H9 (cell line): ENCODE data around the gene MT1M. TPM values are rescaled to one million over a fixed set of nuclear protein-coding genes. Genes with fewer than 3 reads are reported as not detected.

Experiments
- DNase-seq: peaks from one replicate; pipeline ENCODE4 v3.0.0-alpha.2; 2017
- H2AFZ ChIP-seq: one replicate; pipeline ENCODE4 v1.6.1; 2013; ENCODE audit warnings: mild to moderate bottlenecking, low read length, control low read depth, moderate library complexity
- H2AK5ac ChIP-seq: 2 replicates; pipeline ENCODE4 v1.6.1; 2013; ENCODE audit warnings: low read length, control low read depth, mixed read lengths; ENCODE audit not compliant: insufficient read length
- H2BK120ac ChIP-seq: one replicate; pipeline ENCODE4 v1.6.1; 2013; ENCODE audit warnings: low read depth, mild to moderate bottlenecking, low read length, control low read depth, inconsistent platforms; ENCODE audit not compliant: poor library complexity, severe bottlenecking
- H2BK12ac ChIP-seq: 2 replicates; pipeline ENCODE4 v1.6.1; 2013; ENCODE audit warnings: low read length, control low read depth, mixed read lengths, low read depth; ENCODE audit not compliant: insufficient read length
- H2BK15ac ChIP-seq: 2 replicates; pipeline ENCODE4 v1.6.1; 2013; ENCODE audit warnings: low read depth, low read length, control low read depth
- H2BK20ac ChIP-seq: one replicate; pipeline ENCODE4 v1.6.1; 2013; ENCODE audit warnings: low read depth, mild to moderate bottlenecking, low read length, control low read depth, inconsistent platforms; ENCODE audit not compliant: poor library complexity, severe bottlenecking
- H2BK5ac ChIP-seq: 2 replicates; pipeline ENCODE4 v1.6.1; 2013; ENCODE audit warnings: low read length, control low read depth, mixed read lengths; ENCODE audit not compliant: insufficient read length
- H3K14ac ChIP-seq: 2 replicates; pipeline ENCODE4 v1.6.1; 2013; ENCODE audit warnings: low read length, control low read depth; ENCODE audit not compliant: insufficient read depth
- H3K18ac ChIP-seq: 2 replicates; pipeline ENCODE4 v1.6.1; 2013; ENCODE audit warnings: low read depth, mild to moderate bottlenecking, mixed read lengths, low read length, control low read depth; ENCODE audit not compliant: insufficient read length
- H3K23ac ChIP-seq: 2 replicates; pipeline ENCODE4 v1.6.1; 2013; ENCODE audit warnings: low read length, control low read depth, mixed read lengths, low read depth; ENCODE audit not compliant: insufficient read length
- H3K23me2 ChIP-seq: 2 replicates; pipeline ENCODE4 v1.6.1; 2013; ENCODE audit warnings: low read depth, mild to moderate bottlenecking, mixed read lengths, low read length, control low read depth; ENCODE audit not compliant: insufficient read length, poor library complexity, severe bottlenecking
- H3K27ac ChIP-seq: 2 replicates; pipeline ENCODE4 v1.5.1; 2013; ENCODE audit warnings: low read length, control low read depth, mixed read lengths, low read depth; ENCODE audit not compliant: insufficient read length
- H3K27me3 ChIP-seq: 2 replicates; pipeline ENCODE4 v1.6.1; 2013; ENCODE audit warnings: low read length, control low read depth, inconsistent platforms; ENCODE audit not compliant: insufficient read depth
- H3K4ac ChIP-seq: 2 replicates; pipeline ENCODE4 v1.6.1; 2013; ENCODE audit warnings: low read depth, mild to moderate bottlenecking, control low read depth, inconsistent platforms, low read length, moderate library complexity
- H3K4me1 ChIP-seq: 2 replicates; pipeline ENCODE4 v1.6.1; 2013; ENCODE audit warnings: low read length, control low read depth, inconsistent platforms; ENCODE audit not compliant: insufficient read depth
- H3K4me2 ChIP-seq: 2 replicates; pipeline ENCODE4 v1.6.1; 2013; ENCODE audit warnings: low read length, control low read depth, mixed read lengths; ENCODE audit not compliant: insufficient read length, insufficient read depth
- H3K56ac ChIP-seq: 2 replicates; pipeline ENCODE4 v1.6.1; 2013; ENCODE audit warnings: low read depth, mild to moderate bottlenecking, mixed read lengths, low read length, control low read depth; ENCODE audit not compliant: insufficient read length
- H3K79me1 ChIP-seq: 2 replicates; pipeline ENCODE4 v1.6.1; 2013; ENCODE audit warnings: low read depth, mild to moderate bottlenecking, moderate library complexity, low read length, control low read depth, inconsistent platforms; ENCODE audit not compliant: insufficient read depth, poor library complexity, severe bottlenecking
- H3K79me2 ChIP-seq: 2 replicates; pipeline ENCODE4 v1.6.1; 2013; ENCODE audit warnings: low read length, control low read depth, inconsistent platforms; ENCODE audit not compliant: insufficient read depth
- H3K9ac ChIP-seq: 2 replicates; pipeline ENCODE4 v1.6.1; 2013; ENCODE audit warnings: low read length, control low read depth, mixed read lengths; ENCODE audit not compliant: insufficient read length; ENCODE audit errors: extremely low read depth
- H3K9me3 ChIP-seq: one replicate; pipeline ENCODE4 v1.6.1; 2013; ENCODE audit warnings: low read depth, low read length, inconsistent platforms; ENCODE audit not compliant: control insufficient read depth
- H3T11ph ChIP-seq: one replicate; pipeline ENCODE4 v1.6.1; 2013; ENCODE audit warnings: mild to moderate bottlenecking, low read length, control low read depth, inconsistent platforms
- H4K20me1 ChIP-seq: one replicate; pipeline ENCODE4 v1.6.1; 2013; ENCODE audit not compliant: control insufficient read depth, insufficient read length, insufficient read depth
- H4K5ac ChIP-seq: 2 replicates; pipeline ENCODE4 v1.6.1; 2013; ENCODE audit warnings: low read depth, mild to moderate bottlenecking, mixed read lengths, low read length, control low read depth; ENCODE audit not compliant: insufficient read length
- H4K8ac ChIP-seq: replicated peaks from 2 replicates; pipeline ENCODE4 v1.6.1; 2013; ENCODE audit warnings: low read length, control low read depth, mixed read lengths, low read depth; ENCODE audit not compliant: insufficient read length
- H4K91ac ChIP-seq: 2 replicates; pipeline ENCODE4 v1.6.1; 2013; ENCODE audit warnings: low read depth, mild to moderate bottlenecking, moderate library complexity, mixed read lengths, low read length, control low read depth; ENCODE audit not compliant: insufficient read length
- H3K27ac Mint-ChIP-seq, 3 experiments: 2 replicates in 2 of 3; 3 replicates in 1 of 3; pipeline ENCODE4 v1.8.0; 2020 to 2021; ENCODE audit warnings: mixed read lengths in 3 of 3, mild to moderate bottlenecking in 1 of 3, moderate library complexity in 1 of 3
- H3K27me3 Mint-ChIP-seq: 2 replicates; pipeline ENCODE4 v1.8.0; 2021; ENCODE audit warnings: low read depth, mild to moderate bottlenecking, moderate library complexity, mixed read lengths
- H3K36me3 Mint-ChIP-seq, 3 experiments: 2 replicates in 2 of 3; 3 replicates in 1 of 3; pipeline ENCODE4 v1.8.0; 2020 to 2021; ENCODE audit warnings: low read depth in 3 of 3, mixed read lengths in 3 of 3; ENCODE audit not compliant: insufficient read depth in 1 of 3
- H3K4me1 Mint-ChIP-seq, 2 experiments: 2 replicates each; pipeline ENCODE4 v1.8.0; 2020; ENCODE audit warnings: mixed read lengths in 2 of 2
- H3K4me3 Mint-ChIP-seq, 2 experiments: 2 replicates in 1 of 2; 3 replicates in 1 of 2; pipeline ENCODE4 v1.8.0; 2020 to 2021; ENCODE audit warnings: mild to moderate bottlenecking in 2 of 2, mixed read lengths in 2 of 2, moderate library complexity in 1 of 2
- H3K9me3 Mint-ChIP-seq, 2 experiments: 2 replicates in 1 of 2; 3 replicates in 1 of 2; pipeline ENCODE4 v1.8.0; 2020; ENCODE audit warnings: mild to moderate bottlenecking in 2 of 2, mixed read lengths in 2 of 2, moderate library complexity in 1 of 2
- CTCF ChIP-seq: fragments of 200-600 bp; sonication (generic); conservative IDR thresholded peaks from 3 replicates; pipeline ENCODE4 v1.8.0; 2021; ENCODE audit warnings: antibody characterized with exemption, mild to moderate bottlenecking
- WGBS: extraction: QIAGEN DNeasy Blood & Tissue Kit; methylation state at CpG from one replicate; pipeline ENCODE4 v1.1.7; 2013; ENCODE audit warnings: missing lambda C conversion rate, low lambda C conversion rate, mixed read lengths; ENCODE audit not compliant: insufficient read length; ENCODE audit errors: extremely low coverage; 5-methylcytosine and 5-hydroxymethylcytosine counted together
- total RNA-seq: library from RNA; stranded (reverse); gene quantifications from 2 replicates; pipeline ENCODE4 v1.2.1, GENCODE V29; 2021

MT1M gene
- total RNA-seq, 1 experiment from 2014 or later: 1.4 TPM

- Histone ChIP-seq H3K4me2 (no peak overlapping the region), H2BK20ac (no peak overlapping the region), H4K5ac (no peak overlapping the region), H4K8ac (no peak overlapping the region), H3K27me3 (peaks cover 31% of the 10 kb centered on the region), H3K9me3 (no peaks in the 10 kb centered on the region), H2BK5ac (no peak overlapping the region), H2BK120ac (no peak overlapping the region), H3K27ac (no peak overlapping the region), H3K4ac (no peak overlapping the region), H2BK12ac (no peak overlapping the region), H3K9ac (no peak overlapping the region), H3K23ac (no peak overlapping the region), H4K20me1 (no peaks in the 10 kb centered on the region), H3K18ac (no peak overlapping the region), H3T11ph (no peak overlapping the region), H4K91ac (no peak overlapping the region), H2AK5ac (no peak overlapping the region), H3K14ac (no peak overlapping the region), H2BK15ac (no peak overlapping the region), H3K23me2 (peaks cover 15% of the 10 kb centered on the region), H2AFZ (no peak overlapping the region), H3K56ac (no peak overlapping the region), H3K79me1 (no peaks in the 10 kb centered on the region), H3K79me2 (no peaks in the 10 kb centered on the region), H3K4me1 (peaks cover 7% of the 10 kb centered on the region; the same call in 1 of the 2 replicates)
- DNase-seq: no peak
- Mint-ChIP-seq H3K9me3 (no peaks in the 10 kb centered on the region; a peak in 1 of 5 replicates), H3K4me1 (peaks cover 28 to 53% of the 10 kb centered on the region in 2 experiments), H3K36me3 (no peaks in the 10 kb centered on the region), H3K27ac (no peak overlapping the region), H3K4me3 (no peak overlapping the region), H3K27me3 (peaks cover 72% of the 10 kb centered on the region)
- no CpG with 5 or more reads among the region's 11 CpGs for WGBS
- no peak for TF ChIP-seq CTCF
These were observed 40.5 kb downstream of the MT1M start for GRCh38 chr16:56672761-56673536.
